ENCODE data around the gene PIF1.

GRCh38 chr15:64850778-64851502 lies 25.5 kb upstream of the PIF1 start:
- no peak for TF ChIP-seq CTCF (IDR thresholded peaks at IDR 0.05)
- no peak for TF ChIP-seq POLR2A (IDR thresholded peaks at IDR 0.05)
- TF ChIP-seq EP300 (IDR thresholded peaks at IDR 0.05): no peak
